GM12878 (cell line): ENCODE results near the gene TRIM47. TPM values are rescaled to one million over a fixed set of nuclear protein-coding genes. Genes with fewer than 3 reads are reported as not detected.

Experiments used
- ATAC-seq: fragments of 200-7000 bp; cut with Tn5 transposase; 3 replicates; pipeline ENCODE4 v1.9.1; 2020; ENCODE audit warnings: mild to moderate bottlenecking, moderate library complexity
- BruUV-seq: library from RNA; stranded (reverse); fragments of 400-500 nt; replicated peaks from 2 replicates; lab custom pipeline; 2021; lab: Mats Ljungman, UMichigan
- CTCF ChIA-PET: fragments of 300-600 bp; sonication (Branson Sonifier 250); formaldehyde crosslinking; extraction: SDS; loops from one replicate; lab custom pipeline; 2021; ENCODE audit warnings: inconsistent platforms; lab: Yijun Ruan, JAX
- POLR2A ChIA-PET: fragments of 350-600 bp; formaldehyde crosslinking; extraction: SDS; loops from one replicate; lab custom pipeline; 2021; ENCODE audit warnings: inconsistent platforms; lab: Charles Lee
- RAD21 ChIA-PET: fragments of 300-600 bp; sonication (Branson Sonifier 250); formaldehyde crosslinking; loops from one replicate; lab custom pipeline; 2023; ENCODE audit warnings: antibody characterized with exemption; ENCODE audit not compliant: unreplicated experiment; lab: Charles Lee
- SMC1A ChIA-PET: fragments of 300-600 bp; sonication (Branson Sonifier 250); formaldehyde crosslinking; loops from one replicate; lab custom pipeline; 2023; ENCODE audit not compliant: unreplicated experiment, uncharacterized antibody; lab: Charles Lee
- DNase-seq: peaks from one replicate; pipeline ENCODE4 v3.0.0-alpha.2; 2011; ENCODE audit warnings: low read depth, low spot score
- FAIRE-seq: peaks from 3 replicates; lab custom pipeline; 2011; peaks lifted over from hg19 to GRCh38; lab: Jason Lieb, UNC
- H2AFZ ChIP-seq: 2 replicates; pipeline ENCODE4 v1.6.0; 2011; ENCODE audit warnings: low read depth, low read length, control low read depth; ENCODE audit not compliant: control insufficient read depth
- H3K27ac ChIP-seq: 2 replicates; pipeline ENCODE4 v1.5.1; 2011; ENCODE audit warnings: control low read depth; ENCODE audit not compliant: control insufficient read depth, insufficient read depth
- H3K27me3 ChIP-seq, 2 experiments: replicated peaks in 1 of 2; 2 replicates each; pipeline versions ENCODE4 v1.6.0 to v1.6.1; 2011; ENCODE audit warnings: low read length in 1 of 2; ENCODE audit not compliant: control insufficient read depth in 2 of 2, insufficient read depth in 2 of 2
- H3K36me3 ChIP-seq, 2 experiments: 2 replicates each; pipeline ENCODE4 v1.5.1; 2011; ENCODE audit warnings: low read length in 1 of 2; ENCODE audit not compliant: control insufficient read depth in 2 of 2, insufficient read depth in 2 of 2
- H3K4me1 ChIP-seq: 2 replicates; pipeline ENCODE4 v1.6.1; 2011; ENCODE audit warnings: mild to moderate bottlenecking, low read length, moderate library complexity, mixed read lengths; ENCODE audit not compliant: control insufficient read depth, insufficient read depth
- H3K4me2 ChIP-seq: 2 replicates; pipeline ENCODE4 v1.6.0; 2011; ENCODE audit warnings: control low read depth; ENCODE audit not compliant: control insufficient read depth, insufficient read depth
- H3K4me3 ChIP-seq: fragments of 200-600 bp; sonication (generic); 2 replicates; pipeline ENCODE4 v1.5.1; 2016
- H3K79me2 ChIP-seq: 2 replicates; pipeline ENCODE4 v1.6.0; 2011; ENCODE audit warnings: low read length; ENCODE audit not compliant: control insufficient read depth, insufficient read depth
- H3K9ac ChIP-seq: 2 replicates; pipeline ENCODE4 v1.8.0; 2011; ENCODE audit warnings: low read length, control low read depth, mixed read lengths; ENCODE audit not compliant: control insufficient read depth, insufficient read depth
- H3K9me3 ChIP-seq: replicated peaks from 3 replicates; pipeline ENCODE4 v1.5.1; 2011; ENCODE audit warnings: mild to moderate bottlenecking, low read length; ENCODE audit not compliant: control insufficient read depth, insufficient read depth
- H4K20me1 ChIP-seq: 2 replicates; pipeline ENCODE4 v1.6.0; 2011; ENCODE audit not compliant: control insufficient read depth, insufficient read depth
- ETV6 ChIP-seq, 2 experiments: fragments of 450-650 bp in 1 of 2; IDR thresholded peaks in 1 of 2; conservative IDR thresholded peaks in 1 of 2; 2 replicates each; pipeline ENCODE4 v1.6.1; 2014; ENCODE audit warnings: antibody characterized with exemption in 1 of 2, borderline replicate concordance in 1 of 2, low read depth in 1 of 2, mild to moderate bottlenecking in 1 of 2, moderate library complexity in 1 of 2
- FOXM1 ChIP-seq: IDR thresholded peaks from 2 replicates; pipeline ENCODE4 v1.6.1; 2012; ENCODE audit warnings: low read depth, mild to moderate bottlenecking, inconsistent platforms, low read length, moderate library complexity
- HCFC1 ChIP-seq: fragments of 150-350 bp; IDR thresholded peaks from 2 replicates; pipeline ENCODE4 v1.6.1; 2014; ENCODE audit warnings: low read length
- NFYA ChIP-seq: IDR thresholded peaks from 2 replicates; pipeline ENCODE4 v1.6.1; 2011; ENCODE audit warnings: low read depth, mild to moderate bottlenecking, low read length, improper control_type of control experiment, borderline replicate concordance
- PBX3 ChIP-seq: IDR thresholded peaks from 2 replicates; pipeline ENCODE4 v1.6.1; 2011; ENCODE audit warnings: mild to moderate bottlenecking, low read depth, low read length, moderate library complexity; ENCODE audit not compliant: insufficient replicate concordance
- SIN3A ChIP-seq: IDR thresholded peaks from 2 replicates; pipeline ENCODE4 v1.6.1; 2012; ENCODE audit warnings: low read depth, low read length, improper control_type of control experiment
- SUPT20H ChIP-seq: IDR thresholded peaks from 2 replicates; pipeline ENCODE4 v1.6.1; 2011; ENCODE audit warnings: low read depth, mild to moderate bottlenecking, low read length, moderate library complexity, borderline replicate concordance; ENCODE audit not compliant: control insufficient read depth
- WGBS: methylation state at CpG from one replicate; pipeline ENCODE4 v1.1.6; 2016; ENCODE audit warnings: low lambda C conversion rate; ENCODE audit not compliant: insufficient replicate concordance, insufficient coverage; ENCODE audit errors: missing lambda C conversion rate; 5-methylcytosine and 5-hydroxymethylcytosine counted together
- in situ Hi-C: fragments of 300-500 bp; cut with MboI; formaldehyde crosslinking; loops from 9 replicates; pipeline ENCODE4 v1.14.3; 2018; ENCODE audit warnings: mixed read lengths
- intact Hi-C: fragments of 100-400 bp; cut with micrococcal nuclease; formaldehyde crosslinking; loops from one replicate; pipeline ENCODE4 v1.14.2; 2022; ENCODE audit not compliant: unreplicated experiment
- polyA plus RNA-seq, 11 experiments: library from polyadenylated mRNA; depleted of rRNA in 4 of 11; unstranded in 6 of 11; stranded (reverse) in 5 of 11; fragments of >200 nt; fragmentation: Nextera tagmentation in 4 of 11; fragmentation: Illumina TruSeq in 1 of 11; extraction: Ambion mirVana in 4 of 11; extraction: Trizol in 1 of 11; gene quantifications; 1 replicate in 1 of 11; 2 replicates in 10 of 11; pipeline versions ENCODE4 v1.2.1 to v1.2.3, GENCODE V29; 2011 to 2016; ENCODE audit warnings: inconsistent platforms in 2 of 11, missing spikeins in 2 of 11, low read depth in 1 of 11
- total RNA-seq, 4 experiments: library from RNA; depleted of rRNA in 3 of 4; stranded (reverse); fragments of >200 nt in 3 of 4; fragmentation: Illumina TruSeq in 1 of 4; extraction: Trizol in 1 of 4; gene quantifications; 2 replicates each; pipeline versions ENCODE4 v1.2.1 to v1.2.3, GENCODE V29; 2013 to 2021
- TF ChIP-seq, protein P1 (sequence below): IDR thresholded peaks from 2 replicates; pipeline ENCODE4 v1.6.1; 2011; ENCODE audit warnings: borderline replicate concordance, low read depth, mild to moderate bottlenecking, moderate library complexity, mixed read lengths, low read length; ENCODE audit not compliant: insufficient read depth; ENCODE audit errors: extremely low read length

TRIM47 gene
- total and polyA plus RNA-seq, 10 of the 15 experiments (the other 5 are each of a cell fraction or from before 2014, with no cell fraction given), result 0.35 to 9.7 (median 5.3) TPM

- TF ChIP-seq, protein P1, sequence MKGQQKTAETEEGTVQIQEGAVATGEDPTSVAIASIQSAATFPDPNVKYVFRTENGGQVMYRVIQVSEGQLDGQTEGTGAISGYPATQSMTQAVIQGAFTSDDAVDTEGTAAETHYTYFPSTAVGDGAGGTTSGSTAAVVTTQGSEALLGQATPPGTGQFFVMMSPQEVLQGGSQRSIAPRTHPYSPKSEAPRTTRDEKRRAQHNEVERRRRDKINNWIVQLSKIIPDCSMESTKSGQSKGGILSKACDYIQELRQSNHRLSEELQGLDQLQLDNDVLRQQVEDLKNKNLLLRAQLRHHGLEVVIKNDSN, result no peak
- TF ChIP-seq, all 136 proteins: peak for 0
Measured at GRCh38 chr17:75926456-75926855, 48.1 kb upstream of the TRIM47 start (continued).

DNA sequence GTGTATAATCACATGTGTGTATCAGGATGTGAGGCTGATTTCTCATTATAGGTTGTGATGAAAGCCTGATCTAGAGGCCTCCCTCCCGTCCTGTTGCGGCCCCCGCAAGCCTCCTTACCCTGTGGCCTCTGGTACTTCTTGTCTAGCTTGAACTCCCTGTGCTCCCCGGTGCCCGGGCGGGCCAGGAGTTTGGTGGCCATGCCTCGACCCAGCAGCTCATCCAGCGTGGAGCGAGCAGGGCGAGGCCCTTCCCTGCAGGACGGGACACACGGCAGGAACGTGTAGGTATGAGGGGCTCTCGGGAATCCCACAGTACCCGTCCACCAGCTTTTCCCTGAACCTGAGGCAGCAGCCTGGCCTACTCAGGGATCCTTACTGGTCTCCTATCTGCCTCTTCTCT, 47.5 kb upstream of the TRIM47 start:
- Histone ChIP-seq H3K4me1 (no peaks in the 10 kb centered on the region), H3K27ac (no peak overlapping the region), H3K9ac (no peak overlapping the region), H3K79me2 (no peaks in the 10 kb centered on the region), H3K4me2 (no peak overlapping the region), H3K4me3 (no peak overlapping the region), H2AFZ (no peak overlapping the region), H3K36me3 (no peaks in the 10 kb centered on the region), H4K20me1 (no peaks in the 10 kb centered on the region), H3K27me3 (no peaks in the 10 kb centered on the region), H3K9me3 (no peaks in the 10 kb centered on the region)
- in situ Hi-C loops (loop anchor here (5.0 kb wide), 1 partner anchor 366 kb away; no protein-coding TSS in a partner anchor), intact Hi-C loops (no loop called here)
- no TSS peak for BruUV-seq
- ChIA-PET RAD21 (interaction anchor here (0.9 kb wide), 1 partner anchor 180 kb away, joined by 3 read pairs; no protein-coding TSS in a partner anchor), CTCF (interaction anchor here (0.8 to 1.3 kb wide), 3 partner anchors 21 to 78 kb away, joined by 3 to 4 read pairs (median 3); partner anchors contain the start of gene MRPL38), POLR2A (interaction anchor here (0.7 to 1.2 kb wide), 2 partner anchors 10 to 85 kb away, joined by 3 to 4 read pairs; no protein-coding TSS in a partner anchor), SMC1A (no interaction called here)
- no peak for FAIRE-seq
- DNase-seq, result no peak
- no peak for TF ChIP-seq HCFC1
- no peak for TF ChIP-seq NFYA
- TF ChIP-seq ETV6 (conservative IDR thresholded peaks at IDR 0.05 in 1 of 2, IDR thresholded peaks at IDR 0.05 in 1 of 2; ENCODE audit: borderline replicate concordance in 1 of 2, low read depth in 1 of 2), result no peak
- TF ChIP-seq PBX3, result no peak
- no peak for TF ChIP-seq FOXM1
- no peak for TF ChIP-seq SIN3A
- no peak for TF ChIP-seq SUPT20H
- ATAC-seq, result no peak
- 83% methylated on average over 15 of the region's 15 CpGs for WGBS
